Adrenal gland (tissue), 19 donors: ENCODE data around the gene GRM8. TPM values are rescaled to one million over a fixed set of nuclear protein-coding genes. Genes with fewer than 3 reads are reported as not detected.

Experiments used
- DNase-seq, 7 donors: peaks; one replicate each; pipeline ENCODE4 v3.0.0-alpha.2; 2019 to 2020
- H3K27ac ChIP-seq, 5 donors: fragments of 200-600 bp; sonication (generic) in 4 of 5; 1 replicate in 3 of 5; 2 replicates in 2 of 5; pipeline versions ENCODE4 v1.5.1 to v1.8.0; 2016 to 2020; ENCODE audit warnings: mild to moderate bottlenecking in 1 of 5
- H3K27me3 ChIP-seq: fragments of 200-600 bp; 2 replicates; pipeline ENCODE4 v1.8.0; 2021
- H3K36me3 ChIP-seq, 2 donors: fragments of 200-600 bp; replicated peaks in 1 of 2; 1 replicate in 1 of 2; 2 replicates in 1 of 2; pipeline versions ENCODE4 v1.5.1 to v1.8.0; 2018 to 2022
- H3K4me1 ChIP-seq, 2 donors: fragments of 200-600 bp; replicated peaks in 1 of 2; 1 replicate in 1 of 2; 2 replicates in 1 of 2; pipeline versions ENCODE4 v1.5.1 to v1.8.0; 2018 to 2021
- H3K4me3 ChIP-seq, 4 donors: fragments of 200-600 bp; sonication (generic) in 3 of 4; one replicate each; pipeline ENCODE4 v1.5.1; 2016 to 2018
- H3K9me3 ChIP-seq, 3 donors: fragments of 200-600 bp; sonication (generic) in 1 of 3; replicated peaks in 1 of 3; 1 replicate in 2 of 3; 2 replicates in 1 of 3; pipeline versions ENCODE4 v1.5.1 to v1.8.0; 2016 to 2021
- POLR2A ChIP-seq, 2 donors: fragments of 450-650 bp; IDR thresholded peaks; one replicate each; pipeline ENCODE4 v1.6.1; 2017; ENCODE audit warnings: antibody characterized with exemption in 2 of 2, mild to moderate bottlenecking in 2 of 2, moderate library complexity in 1 of 2
- WGBS, 4 donors: extraction: QIAGEN DNeasy Blood & Tissue Kit in 2 of 4; methylation state at CpG; one replicate each; pipeline versions ENCODE4 v1.1.5 to v1.1.7; 2013 to 2017; 5-methylcytosine and 5-hydroxymethylcytosine counted together
- intact Hi-C, 2 donors: fragments of 100-400 bp; cut with DNase I; formaldehyde crosslinking; loops; one replicate each; pipeline versions ENCODE4 v1.14.1 to v1.15.0; 2022 to 2023
- long read RNA-seq, 10 donors: library from polyadenylated mRNA in 3 of 10; unstranded in 2 of 10; stranded (forward) in 1 of 10; transcript quantifications; one replicate each; pipeline ENCODE4 v2.0.0 and lab custom pipeline, GENCODE V29; 2021 to 2026
- polyA plus RNA-seq, 3 donors: library from polyadenylated mRNA; stranded (reverse); fragments of 200-250 nt in 2 of 3; fragments of 350-450 nt in 1 of 3; fragmentation: Illumina TruSeq in 1 of 3; extraction: RNeasy Lipid Tissue Mini Kit (QIAGEN cat#74804) in 1 of 3; gene quantifications; one replicate each; pipeline ENCODE4 v1.2.3, GENCODE V29; 2013 to 2014
- total RNA-seq, 9 donors: library from RNA; depleted of rRNA in 4 of 9; stranded (reverse); fragments of >200 nt in 4 of 9; fragments of 120-200 nt in 1 of 9; fragmentation: NEBNext Ultra II Directional in 1 of 9; extraction: Animal tissue kit (Norgen Biotek cat#: 25700) in 1 of 9; gene quantifications; one replicate each; pipeline versions ENCODE4 v1.1.0 to v1.2.4, GENCODE V29; 2013 to 2023
- TF ChIP-seq, protein P1 (sequence below), 6 experiments: fragments of 450-650 bp in 4 of 6; fragments of 200-600 bp in 2 of 6; sonication (generic) in 1 of 6; IDR thresholded peaks; 1 replicate in 5 of 6; 2 replicates in 1 of 6; pipeline versions ENCODE4 v1.5.1 to v1.8.0; 2016 to 2021; ENCODE audit warnings: antibody characterized with exemption in 6 of 6, mild to moderate bottlenecking in 2 of 6, moderate library complexity in 1 of 6
- donor health status: healthy with polysubstance abuse.
- donor health status: Bipolar disorder and iron deficiency.
- donor health status: DM: yes; HTN: yes; CAD: no.
- donor health status: DM: no; HTN: no; CAD: no.
- donor health status: DM: no; HTN: no; CAD: no.
- donor health status: DM: yes; HTN: yes; CAD: no.

Gene GRM8
- 1 to 10 TPM in 2 of 9 donors, under 1 TPM in 2, not detected in 5; 0.34 to 2.5 (median 0.91) TPM for total RNA-seq
- polyA plus RNA-seq: 1 to 10 TPM in 1 of 3 donors, under 1 TPM in 2; 0.10 to 1.0 (median 0.92) TPM
- long read RNA-seq, donor 1: 0 reads
- long read RNA-seq, donor 2: 0 reads
- long read RNA-seq, donor 3: 0 reads
- long read RNA-seq, donor 4: 0 reads
- long read RNA-seq, donor 5: 0 reads
- long read RNA-seq, donor 6, partial matches to known transcripts: 0 of 1 reads
- long read RNA-seq, donor 6, other reads (novel, unspliced or antisense): 1 of 1 reads
- long read RNA-seq, donor 7: 0 reads
- long read RNA-seq, donor 8: 0 reads
- long read RNA-seq, donor 9: 0 reads
- long read RNA-seq, donor 10: 0 reads

DNA sequence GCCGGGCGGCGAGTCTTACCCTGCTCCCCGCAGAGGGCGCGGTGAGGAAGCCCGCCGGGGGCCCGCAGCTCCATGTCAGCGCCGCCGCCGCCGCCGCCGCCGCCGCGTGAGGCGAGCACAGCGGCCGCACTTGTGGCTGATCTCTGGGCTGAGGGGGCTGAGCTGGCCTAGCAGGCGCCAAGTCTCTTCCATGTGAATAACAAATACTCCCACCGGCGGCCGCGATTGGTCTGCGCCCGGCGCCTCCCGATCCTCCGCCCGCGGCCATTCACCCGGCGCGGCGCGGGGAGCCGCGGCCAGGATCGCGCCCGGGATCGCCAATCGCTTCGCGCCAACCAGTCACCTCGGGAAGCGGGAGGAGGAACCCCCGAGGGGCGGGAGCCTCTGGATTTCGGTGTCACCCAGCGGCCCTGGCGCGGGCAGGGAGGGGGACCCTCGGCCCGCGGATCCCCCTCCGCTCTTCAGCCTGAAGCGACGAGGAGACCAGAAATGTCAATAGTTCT is at the start of gene GRM8:
Gene GRM8 (minus strand): TSS at position 164 of the 503 bp plus-strand sequence.
- peak; percentile 35 to 66 (median 40) for DNase-seq
- no peak for TF ChIP-seq POLR2A (IDR thresholded peaks at IDR 0.05)
- TF ChIP-seq, protein P1, sequence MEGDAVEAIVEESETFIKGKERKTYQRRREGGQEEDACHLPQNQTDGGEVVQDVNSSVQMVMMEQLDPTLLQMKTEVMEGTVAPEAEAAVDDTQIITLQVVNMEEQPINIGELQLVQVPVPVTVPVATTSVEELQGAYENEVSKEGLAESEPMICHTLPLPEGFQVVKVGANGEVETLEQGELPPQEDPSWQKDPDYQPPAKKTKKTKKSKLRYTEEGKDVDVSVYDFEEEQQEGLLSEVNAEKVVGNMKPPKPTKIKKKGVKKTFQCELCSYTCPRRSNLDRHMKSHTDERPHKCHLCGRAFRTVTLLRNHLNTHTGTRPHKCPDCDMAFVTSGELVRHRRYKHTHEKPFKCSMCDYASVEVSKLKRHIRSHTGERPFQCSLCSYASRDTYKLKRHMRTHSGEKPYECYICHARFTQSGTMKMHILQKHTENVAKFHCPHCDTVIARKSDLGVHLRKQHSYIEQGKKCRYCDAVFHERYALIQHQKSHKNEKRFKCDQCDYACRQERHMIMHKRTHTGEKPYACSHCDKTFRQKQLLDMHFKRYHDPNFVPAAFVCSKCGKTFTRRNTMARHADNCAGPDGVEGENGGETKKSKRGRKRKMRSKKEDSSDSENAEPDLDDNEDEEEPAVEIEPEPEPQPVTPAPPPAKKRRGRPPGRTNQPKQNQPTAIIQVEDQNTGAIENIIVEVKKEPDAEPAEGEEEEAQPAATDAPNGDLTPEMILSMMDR (IDR thresholded peaks at IDR 0.05): no peak
- peaks cover 33% of the 10 kb centered on the region for H3K27me3 ChIP-seq
- no peaks in the 10 kb centered on the region for H3K36me3 ChIP-seq
- peak within 1 kb of the TSS in 2 of 4 donors; percentile 34 to 76 for H3K4me3 ChIP-seq
- intact Hi-C loops: loop anchor here in 1 of 2 donors (10.0 kb wide), 1 partner anchor 448 kb away; no protein-coding TSS in a partner anchor
- peak within 1 kb of the TSS in 2 of 5 donors; percentile 46 to 61 for H3K27ac ChIP-seq
- 0 to 1% (median 1%) methylated on average over 12 to 62 of the region's 62 CpGs for WGBS, 4 donors
- peaks cover 14 to 20% of the 10 kb centered on the region in 2 donors for H3K4me1 ChIP-seq
- no peaks in the 10 kb centered on the region for H3K9me3 ChIP-seq

DNA sequence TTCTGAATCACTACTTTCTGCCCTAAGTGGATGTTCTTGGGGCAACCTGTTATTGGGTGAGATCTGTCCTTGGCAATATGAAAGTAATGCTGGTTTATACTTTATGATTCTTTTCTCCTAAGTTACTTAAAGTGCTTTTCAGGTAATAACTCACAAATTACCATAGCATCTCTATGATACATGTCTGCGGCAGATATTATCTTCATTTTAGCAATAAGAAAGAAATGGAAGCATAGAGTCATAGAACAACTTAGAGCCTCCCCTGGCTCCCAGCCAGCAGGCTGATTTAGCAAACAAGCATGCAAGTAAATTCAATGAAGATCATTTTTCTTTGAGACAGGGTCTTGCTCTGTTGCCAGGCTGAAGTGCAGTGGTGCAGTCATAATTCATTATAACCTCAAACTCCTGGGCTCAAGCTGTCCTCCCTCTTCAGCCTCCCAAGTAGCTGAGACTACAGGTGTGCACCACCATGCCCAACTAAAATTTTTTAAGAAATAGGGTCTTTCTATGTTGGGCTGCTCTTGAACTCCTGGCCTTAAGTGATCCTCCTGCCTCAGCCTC is 38.1 kb upstream of the GRM8 start:
- H3K4me3 ChIP-seq: no peak overlapping the region
- no peak overlapping the region for H3K27ac ChIP-seq
- no peaks in the 10 kb centered on the region for H3K36me3 ChIP-seq
- peak in 2 of 7 donors; percentile 3 to 15 for DNase-seq
- H3K9me3 ChIP-seq: no peaks in the 10 kb centered on the region
- no peak for TF ChIP-seq POLR2A (IDR thresholded peaks at IDR 0.05)
- TF ChIP-seq, protein P1 (IDR thresholded peaks at IDR 0.05): no peak
- no peaks in the 10 kb centered on the region for H3K27me3 ChIP-seq
- WGBS, 4 donors: 79 to 90% (median 87%) methylated on average over 1 of the region's 1 CpG
- no peaks in the 10 kb centered on the region for H3K4me1 ChIP-seq
- intact Hi-C loops: no loop called here

DNA sequence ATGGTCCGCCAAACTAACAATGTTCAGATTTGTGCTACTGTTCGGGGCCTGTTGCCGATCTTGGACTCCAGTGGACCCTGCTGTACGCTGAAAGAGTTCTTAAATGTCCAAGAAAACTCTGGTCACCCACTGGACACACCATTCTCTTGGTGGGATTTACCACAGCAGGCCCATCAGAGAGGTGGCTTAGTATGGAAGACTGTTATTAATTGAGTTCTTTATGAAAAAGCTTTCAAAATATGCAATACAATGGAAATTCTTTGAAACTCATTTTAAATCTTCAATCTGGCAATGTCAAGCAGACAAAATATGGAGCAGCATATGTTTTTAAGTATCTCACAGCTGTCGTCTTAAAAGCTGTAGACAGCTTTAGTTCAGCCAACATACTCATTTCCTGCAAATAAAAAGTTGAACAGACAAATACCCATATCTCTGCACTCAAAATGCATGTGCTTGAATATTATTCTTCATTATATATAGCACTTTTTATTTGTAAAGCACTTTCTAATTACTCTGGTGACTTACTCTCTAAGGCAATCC is 37.4 kb upstream of the GRM8 start:
- Histone ChIP-seq H3K36me3 (no peaks in the 10 kb centered on the region), H3K27me3 (no peaks in the 10 kb centered on the region), H3K4me3 (no peak overlapping the region), H3K27ac (no peak overlapping the region), H3K4me1 (no peaks in the 10 kb centered on the region), H3K9me3 (no peaks in the 10 kb centered on the region)
- intact Hi-C loops: no loop called here
- 81 to 86% (median 84%) methylated on average over 5 of the region's 5 CpGs for WGBS, 4 donors
- DNase-seq: no peak
- TF ChIP-seq POLR2A (IDR thresholded peaks at IDR 0.05): no peak
- TF ChIP-seq, protein P1 (IDR thresholded peaks at IDR 0.05): no peak

DNA sequence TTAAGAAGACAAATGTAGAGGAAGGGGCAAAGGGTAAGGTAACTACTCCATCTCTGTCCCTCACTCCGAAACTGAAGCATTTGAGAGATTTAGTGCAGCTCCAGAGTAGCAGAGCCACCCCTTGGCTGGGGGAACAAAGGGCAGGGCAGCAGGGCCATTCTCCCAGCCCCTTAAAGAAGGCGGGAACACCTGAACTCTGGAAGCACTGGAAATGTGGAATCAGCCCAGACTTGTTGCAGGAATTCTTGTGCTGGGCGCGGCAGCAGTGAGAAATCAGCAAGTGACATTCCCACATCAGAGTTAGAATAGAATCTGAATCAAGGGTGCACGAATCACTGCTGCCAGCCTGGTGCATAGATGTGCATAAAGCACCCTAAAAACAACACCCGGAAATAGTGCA is 34.4 kb upstream of the GRM8 start:
- Histone ChIP-seq H3K27me3 (no peaks in the 10 kb centered on the region), H3K27ac (no peak overlapping the region), H3K4me3 (no peak overlapping the region), H3K9me3 (no peaks in the 10 kb centered on the region), H3K4me1 (no peaks in the 10 kb centered on the region), H3K36me3 (no peaks in the 10 kb centered on the region)
- intact Hi-C loops: no loop called here
- no peak for TF ChIP-seq POLR2A (IDR thresholded peaks at IDR 0.05)
- TF ChIP-seq, protein P1 (IDR thresholded peaks at IDR 0.05): no peak
- WGBS, 4 donors: 65 to 68% (median 67%) methylated on average over 6 of the region's 6 CpGs
- no peak for DNase-seq
